ENCODE measurements around the gene TSPAN10.
A peak's percentile ranks its signal among the peaks of the same experiment; 100 is the strongest.
"Not testable (repeated sequence)": the region's sequence is repeated elsewhere in the genome, so short reads cannot be mapped to it uniquely, and the experiment has no call there.

Gene TSPAN10

GRCh38 chr17:81665205-81666091 is 28.5 kb downstream of the TSPAN10 start:
- DNase-seq = no peak

GRCh38 chr17:81666092-81666341 is 29.0 kb downstream of the TSPAN10 start:
- peak; percentile 67 for DNase-seq

- DNase-seq = peak; percentile 94
These were observed 29.6 kb downstream of the TSPAN10 start, which contains the start of the genes CCDC137 and OXLD1 for GRCh38 chr17:81666342-81667191. Gene CCDC137, plus strand, starts transcription at chr17:81666737. Its CDS starts 30 bp downstream, at chr17:81666767. Gene OXLD1, minus strand, starts transcription at chr17:81666605. Its CDS starts 28 bp downstream, at chr17:81666577.

GRCh38 chr17:81667754-81668153 is 30.8 kb downstream of the TSPAN10 start:
- no peak for DNase-seq

- no peak for DNase-seq
These were observed 35.5 kb downstream of the TSPAN10 start for GRCh38 chr17:81672504-81672903.

GRCh38 chr17:81672954-81673353 is 36.0 kb downstream of the TSPAN10 start:
- DNase-seq = no peak

GRCh38 chr17:81673561-81674258 is 36.7 kb downstream of the TSPAN10 start:
- DNase-seq = no peak

GRCh38 chr17:81675515-81676221 is 38.7 kb downstream of the TSPAN10 start:
- not testable (repeated sequence) for DNase-seq

- DNase-seq = no peak
These were observed 39.9 kb downstream of the TSPAN10 start for GRCh38 chr17:81676906-81677305.

GRCh38 chr17:81680150-81680549 is 43.2 kb downstream of the TSPAN10 start:
- DNase-seq = no peak

GRCh38 chr17:81681672-81682071 is 44.7 kb downstream of the TSPAN10 start:
- DNase-seq = no peak

GRCh38 chr17:81682565-81683207 is 45.7 kb downstream of the TSPAN10 start:
- DNase-seq = no peak

- DNase-seq = no peak
These were observed 46.2 kb downstream of the TSPAN10 start for GRCh38 chr17:81683208-81683583.

GRCh38 chr17:81683584-81684441 is 46.8 kb downstream of the TSPAN10 start, which contains the start of the genes ARL16 and HGS:
Gene ARL16, minus strand, starts transcription at chr17:81683797. Its CDS starts 44 bp downstream, at chr17:81683753.
Gene HGS, plus strand, starts transcription at chr17:81684011. Its CDS starts 56 bp downstream, at chr17:81684067.
- DNase-seq = peak; percentile 98

GRCh38 chr17:81684442-81684911 is 47.5 kb downstream of the TSPAN10 start:
- DNase-seq = no peak

GRCh38 chr17:81685108-81685507 is 48.1 kb downstream of the TSPAN10 start:
- no peak for DNase-seq

- DNase-seq = no peak
These were observed 49.6 kb downstream of the TSPAN10 start for GRCh38 chr17:81686614-81687013.

GRCh38 chr17:81687770-81688541 is 51.0 kb downstream of the TSPAN10 start:
- DNase-seq = no peak

- DNase-seq = no peak
These were observed 51.6 kb downstream of the TSPAN10 start for GRCh38 chr17:81688616-81689015.

GRCh38 chr17:81690066-81690465 is 53.1 kb downstream of the TSPAN10 start:
- no peak for DNase-seq
